Smooth muscle cell (in vitro differentiated cells): ENCODE data around the gene ADAMTS12. TPM values are rescaled to one million over a fixed set of nuclear protein-coding genes. Genes with fewer than 3 reads are reported as not detected.

ENCODE experiments used
- DNase-seq: peaks from one replicate; lab custom pipeline; 2025; ENCODE audit not compliant: unreplicated experiment; lab: John Stamatoyannopoulos, UW
- H2AFZ ChIP-seq: fragments of 200-600 bp; sonication (generic); 2 replicates; pipeline ENCODE4 v1.6.0; 2016; ENCODE audit warnings: antibody characterized with exemption, low read depth, mild to moderate bottlenecking
- H3F3A ChIP-seq: fragments of 200-600 bp; sonication (generic); 2 replicates; pipeline ENCODE4 v1.6.0; 2017; ENCODE audit warnings: antibody characterized with exemption, low read depth
- H3K27ac ChIP-seq: fragments of 200-600 bp; sonication (generic); 2 replicates; pipeline ENCODE4 v1.5.1; 2016; ENCODE audit warnings: low read depth, mild to moderate bottlenecking
- H3K27me3 ChIP-seq: fragments of 200-600 bp; sonication (generic); 2 replicates; pipeline ENCODE4 v1.6.1; 2016; ENCODE audit warnings: low read depth, mild to moderate bottlenecking
- H3K36me3 ChIP-seq: fragments of 200-600 bp; sonication (generic); 2 replicates; pipeline ENCODE4 v1.5.1; 2016; ENCODE audit warnings: low read depth
- H3K4me1 ChIP-seq: fragments of 200-600 bp; sonication (generic); 2 replicates; pipeline ENCODE4 v1.5.1; 2016; ENCODE audit warnings: low read depth
- H3K4me2 ChIP-seq: fragments of 200-600 bp; sonication (generic); 2 replicates; pipeline ENCODE4 v1.6.0; 2016; ENCODE audit warnings: mild to moderate bottlenecking
- H3K4me3 ChIP-seq: fragments of 200-600 bp; sonication (generic); 2 replicates; pipeline ENCODE4 v1.5.1; 2016; ENCODE audit warnings: mild to moderate bottlenecking
- H3K79me2 ChIP-seq: fragments of 200-600 bp; sonication (generic); 2 replicates; pipeline ENCODE4 v1.6.0; 2016; ENCODE audit warnings: low read depth, mild to moderate bottlenecking
- H3K9ac ChIP-seq: fragments of 200-600 bp; sonication (generic); 2 replicates; pipeline ENCODE4 v1.6.0; 2016; ENCODE audit warnings: low read depth
- H3K9me3 ChIP-seq: fragments of 200-600 bp; sonication (generic); replicated peaks from 2 replicates; pipeline ENCODE4 v1.5.1; 2016; ENCODE audit warnings: low read depth
- H4K20me1 ChIP-seq: fragments of 200-600 bp; sonication (generic); 2 replicates; pipeline ENCODE4 v1.6.0; 2016; ENCODE audit warnings: low read depth
- CTCF ChIP-seq: fragments of 200-600 bp; sonication (generic); IDR thresholded peaks from 2 replicates; pipeline ENCODE4 v1.5.1; 2017; ENCODE audit warnings: borderline replicate concordance, mild to moderate bottlenecking, antibody characterized with exemption; ENCODE audit not compliant: insufficient read depth, poor library complexity, severe bottlenecking
- WGBS: methylation state at CpG from one replicate; pipeline ENCODE4 v1.1.7; 2016; ENCODE audit warnings: low lambda C conversion rate; 5-methylcytosine and 5-hydroxymethylcytosine counted together
- polyA plus RNA-seq: library from polyadenylated mRNA; unstranded; fragments of >200 nt; fragmentation: Nextera tagmentation; extraction: Ambion mirVana; gene quantifications from 2 replicates; pipeline ENCODE4 v1.2.1, GENCODE V29; 2016
- total RNA-seq: library from RNA; depleted of rRNA; stranded (reverse); fragments of >200 nt; gene quantifications from 2 replicates; pipeline ENCODE4 v1.2.3, GENCODE V29; 2014

ADAMTS12 gene
- total and polyA plus RNA-seq, 2 experiments from 2014 or later: 34.3 to 84.9 TPM

- Histone ChIP-seq H2AFZ (no peak overlapping the region), H3K27ac (no peak overlapping the region), H3K4me2 (no peak overlapping the region), H3K9me3 (no peaks in the 10 kb centered on the region), H3K4me1 (peaks cover 6% of the 10 kb centered on the region), H3K27me3 (no peaks in the 10 kb centered on the region), H3K79me2 (peaks cover 23% of the 10 kb centered on the region), H3K9ac (no peak overlapping the region), H3K36me3 (no peaks in the 10 kb centered on the region), H3K4me3 (no peak overlapping the region), H3F3A (no peaks in the 10 kb centered on the region), H4K20me1 (peaks cover 13% of the 10 kb centered on the region)
- TF ChIP-seq CTCF: no peak
- no peak for DNase-seq
- 97% methylated on average over 1 of the region's 1 CpG for WGBS
Measured at GRCh38 chr5:33831041-33831440, 60.7 kb downstream of the ADAMTS12 start.

GRCh38 chr5:33829430-33829829, 62.4 kb downstream of the ADAMTS12 start:
- no peak for TF ChIP-seq CTCF
- peaks cover 14% of the 10 kb centered on the region for H3K79me2 ChIP-seq
- H3K9ac ChIP-seq: no peak overlapping the region
- H3K27ac ChIP-seq: no peak overlapping the region
- no peaks in the 10 kb centered on the region for H3K9me3 ChIP-seq
- no peak overlapping the region for H2AFZ ChIP-seq
- no peak overlapping the region for H3K4me3 ChIP-seq
- H3K4me1 ChIP-seq: peaks cover 6% of the 10 kb centered on the region
- H3K36me3 ChIP-seq: no peaks in the 10 kb centered on the region
- H3F3A ChIP-seq: peaks cover 7% of the 10 kb centered on the region
- no peaks in the 10 kb centered on the region for H3K27me3 ChIP-seq
- DNase-seq: no peak
- 90% methylated on average over 1 of the region's 1 CpG for WGBS
- no peak overlapping the region for H3K4me2 ChIP-seq
- H4K20me1 ChIP-seq: peaks cover 5% of the 10 kb centered on the region

- H3K27ac ChIP-seq: peak overlapping the region; percentile 61
- H3F3A ChIP-seq: peaks cover 7% of the 10 kb centered on the region
- no peak overlapping the region for H2AFZ ChIP-seq
- H3K9ac ChIP-seq: peak overlapping the region; percentile 10
- H3K4me3 ChIP-seq: no peak overlapping the region
- peaks cover 5% of the 10 kb centered on the region for H4K20me1 ChIP-seq
- H3K27me3 ChIP-seq: no peaks in the 10 kb centered on the region
- 89% methylated on average over 7 of the region's 7 CpGs for WGBS
- no peak overlapping the region for H3K4me2 ChIP-seq
- no peaks in the 10 kb centered on the region for H3K36me3 ChIP-seq
- no peak for TF ChIP-seq CTCF
- peaks cover 6% of the 10 kb centered on the region for H3K4me1 ChIP-seq
- peaks cover 14% of the 10 kb centered on the region for H3K79me2 ChIP-seq
- H3K9me3 ChIP-seq: no peaks in the 10 kb centered on the region
- DNase-seq: no peak
Measured at GRCh38 chr5:33828626-33829308, 63.0 kb downstream of the ADAMTS12 start.

- no peak overlapping the region for H3K4me3 ChIP-seq
- no peak for DNase-seq
- no peaks in the 10 kb centered on the region for H4K20me1 ChIP-seq
- no peaks in the 10 kb centered on the region for H3K9me3 ChIP-seq
- no peak for TF ChIP-seq CTCF
- peaks cover 14% of the 10 kb centered on the region for H3K79me2 ChIP-seq
- WGBS: 89% methylated on average over 1 of the region's 1 CpG
- peak overlapping the region; percentile 10 for H3K9ac ChIP-seq
- H3K4me2 ChIP-seq: peak overlapping the region; percentile 43
- no peak overlapping the region for H2AFZ ChIP-seq
- H3K27me3 ChIP-seq: no peaks in the 10 kb centered on the region
- H3K36me3 ChIP-seq: no peaks in the 10 kb centered on the region
- peaks cover 6% of the 10 kb centered on the region for H3K4me1 ChIP-seq
- peaks cover 7% of the 10 kb centered on the region for H3F3A ChIP-seq
- peak overlapping the region; percentile 61 for H3K27ac ChIP-seq
Measured at GRCh38 chr5:33827885-33828284, 63.9 kb downstream of the ADAMTS12 start.
